Measurements from ENCODE around the gene KIRREL1. TPM values are rescaled to one million over a fixed set of nuclear protein-coding genes. Genes with fewer than 3 reads are reported as not detected.

Gene KIRREL1
- total RNA-seq, 1 experiment from 2014 or later = 30.5 TPM

DNA sequence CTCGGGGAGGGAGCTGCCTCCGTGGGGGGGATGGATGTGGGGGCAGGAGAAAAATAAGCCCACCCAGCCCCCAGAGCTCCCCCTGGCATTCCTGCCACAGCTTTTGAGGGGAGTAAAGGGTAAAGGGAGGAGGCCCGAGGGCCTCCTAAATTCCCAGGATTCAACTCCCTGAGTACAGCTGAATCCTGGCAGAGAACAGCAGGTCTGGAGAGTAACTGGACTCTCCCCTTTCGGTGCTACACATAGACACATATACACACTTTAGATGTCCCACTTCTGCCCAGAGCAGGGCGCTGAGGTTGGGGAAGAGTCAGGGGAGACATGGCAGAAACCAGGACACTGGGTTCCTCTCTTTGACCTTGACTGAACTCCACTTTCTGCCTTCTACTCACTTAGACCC, 3.0 kb downstream of the KIRREL1 start:
- H3K4me2 ChIP-seq (ENCODE audit: insufficient read depth, insufficient read length, low read length) = no peak overlapping the region
- peaks cover 0 to 2% (median 2%) of the 10 kb centered on the region in 3 experiments; a peak in 1 of 7 replicates for H3K36me3 Mint-ChIP-seq (ENCODE audit: insufficient read depth in 1 of 3, low read depth in 3 of 3)
- H3K4me1 ChIP-seq (ENCODE audit: insufficient read depth, low read length) = peaks cover 14% of the 10 kb centered on the region; the same call in 1 of the 2 replicates
- no peak overlapping the region for H3K18ac ChIP-seq (ENCODE audit: insufficient read length, low read depth, low read length)
- no peak overlapping the region for H2BK15ac ChIP-seq (ENCODE audit: low read depth, low read length)
- H3K23ac ChIP-seq (ENCODE audit: insufficient read length, low read depth, low read length) = no peak overlapping the region
- no peaks in the 10 kb centered on the region for H3K79me1 ChIP-seq (ENCODE audit: insufficient read depth, low read depth, low read length, poor library complexity, severe bottlenecking)
- TF ChIP-seq, protein P1, sequence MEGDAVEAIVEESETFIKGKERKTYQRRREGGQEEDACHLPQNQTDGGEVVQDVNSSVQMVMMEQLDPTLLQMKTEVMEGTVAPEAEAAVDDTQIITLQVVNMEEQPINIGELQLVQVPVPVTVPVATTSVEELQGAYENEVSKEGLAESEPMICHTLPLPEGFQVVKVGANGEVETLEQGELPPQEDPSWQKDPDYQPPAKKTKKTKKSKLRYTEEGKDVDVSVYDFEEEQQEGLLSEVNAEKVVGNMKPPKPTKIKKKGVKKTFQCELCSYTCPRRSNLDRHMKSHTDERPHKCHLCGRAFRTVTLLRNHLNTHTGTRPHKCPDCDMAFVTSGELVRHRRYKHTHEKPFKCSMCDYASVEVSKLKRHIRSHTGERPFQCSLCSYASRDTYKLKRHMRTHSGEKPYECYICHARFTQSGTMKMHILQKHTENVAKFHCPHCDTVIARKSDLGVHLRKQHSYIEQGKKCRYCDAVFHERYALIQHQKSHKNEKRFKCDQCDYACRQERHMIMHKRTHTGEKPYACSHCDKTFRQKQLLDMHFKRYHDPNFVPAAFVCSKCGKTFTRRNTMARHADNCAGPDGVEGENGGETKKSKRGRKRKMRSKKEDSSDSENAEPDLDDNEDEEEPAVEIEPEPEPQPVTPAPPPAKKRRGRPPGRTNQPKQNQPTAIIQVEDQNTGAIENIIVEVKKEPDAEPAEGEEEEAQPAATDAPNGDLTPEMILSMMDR (conservative IDR thresholded peaks at IDR 0.05) = no peak
- H3K4me3 Mint-ChIP-seq = no peak overlapping the region
- H3K27me3 Mint-ChIP-seq (ENCODE audit: low read depth) = peaks cover 10% of the 10 kb centered on the region
- no peak overlapping the region for H2BK5ac ChIP-seq (ENCODE audit: insufficient read length, low read length)
- H3K79me2 ChIP-seq (ENCODE audit: insufficient read depth, low read length) = peaks cover 26% of the 10 kb centered on the region; the same call in 1 of the 2 replicates
- no peak overlapping the region for H4K91ac ChIP-seq (ENCODE audit: insufficient read length, low read depth, low read length)
- no peak overlapping the region for H2BK12ac ChIP-seq (ENCODE audit: insufficient read length, low read depth, low read length)
- H2BK20ac ChIP-seq (ENCODE audit: low read depth, low read length, poor library complexity, severe bottlenecking) = no peak overlapping the region
- H3K4me1 Mint-ChIP-seq = peaks cover 31 to 63% of the 10 kb centered on the region in 2 experiments
- no peak overlapping the region for H3K9ac ChIP-seq (ENCODE audit: extremely low read depth, insufficient read length, low read length)
- no CpG with 5 or more reads among the region's 5 CpGs for WGBS (ENCODE audit: extremely low coverage, insufficient read length, low lambda C conversion rate)
- H3K23me2 ChIP-seq (ENCODE audit: insufficient read length, low read depth, low read length, poor library complexity, severe bottlenecking) = peaks cover 9% of the 10 kb centered on the region
- H3K9me3 Mint-ChIP-seq = peaks cover 0 to 2% of the 10 kb centered on the region in 2 experiments; a peak in 1 of 5 replicates
- H4K8ac ChIP-seq (replicated peaks; ENCODE audit: insufficient read length, low read depth, low read length) = no peak overlapping the region
- H3K9me3 ChIP-seq (ENCODE audit: control insufficient read depth, low read depth, low read length) = no peaks in the 10 kb centered on the region
- H3K56ac ChIP-seq (ENCODE audit: insufficient read length, low read depth, low read length) = no peak overlapping the region
- H4K5ac ChIP-seq (ENCODE audit: insufficient read length, low read depth, low read length) = no peak overlapping the region
- no peaks in the 10 kb centered on the region for H4K20me1 ChIP-seq (ENCODE audit: control insufficient read depth, insufficient read depth, insufficient read length)
- H2BK120ac ChIP-seq (ENCODE audit: low read depth, low read length, poor library complexity, severe bottlenecking) = no peak overlapping the region
- peak overlapping the region in 1 of 3 experiments; percentile 38; a peak in 2 of 7 replicates for H3K27ac Mint-ChIP-seq
- no peak for DNase-seq
- H3K4ac ChIP-seq (ENCODE audit: low read depth, low read length) = no peak overlapping the region
- no peak overlapping the region for H2AK5ac ChIP-seq (ENCODE audit: insufficient read length, low read length)
- no peak overlapping the region for H2AFZ ChIP-seq (ENCODE audit: low read length)
- no peaks in the 10 kb centered on the region for H3K27me3 ChIP-seq (ENCODE audit: insufficient read depth, low read length)
- H3K14ac ChIP-seq (ENCODE audit: insufficient read depth, low read length) = no peak overlapping the region
- H3T11ph ChIP-seq (ENCODE audit: low read length) = no peak overlapping the region
- no peak overlapping the region for H3K27ac ChIP-seq (ENCODE audit: insufficient read length, low read depth, low read length)

Data from H9 (cell line).